Upper lobe of left lung (tissue), 4 donors: ENCODE measurements around the gene MICAL3.

Source experiments
- POLR2A ChIP-seq, 4 donors: fragments of 450-650 bp; IDR thresholded peaks; one replicate each; pipeline ENCODE4 v1.5.1; 2016 to 2017; ENCODE audit warnings: antibody characterized with exemption in 4 of 4, mild to moderate bottlenecking in 2 of 4
- TF ChIP-seq, protein P1 (sequence below), 6 experiments: fragments of 450-650 bp in 4 of 6; fragments of 200-600 bp in 2 of 6; sonication (generic) in 2 of 6; IDR thresholded peaks; one replicate each; pipeline ENCODE4 v1.5.1; 2016 to 2019; ENCODE audit warnings: antibody characterized with exemption in 6 of 6

DNA sequence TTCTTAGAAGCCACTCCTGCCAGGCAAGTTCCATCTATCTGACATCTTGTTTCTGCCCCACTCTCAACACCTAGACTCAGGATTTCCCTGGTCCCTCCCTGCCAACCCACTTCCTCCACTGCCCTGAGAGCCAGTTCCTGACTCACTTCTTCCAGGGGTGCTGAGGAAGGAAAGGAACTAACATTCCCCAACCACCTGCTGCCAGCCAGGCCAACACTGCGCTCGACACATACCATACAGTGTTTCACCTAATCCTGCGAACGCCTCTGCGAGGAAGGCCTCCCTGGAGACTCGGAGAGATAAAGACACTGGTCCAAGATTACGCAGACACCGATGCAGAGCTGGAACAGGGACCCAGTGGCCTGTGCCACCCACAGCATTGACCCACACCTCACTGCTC is 40.2 kb downstream of the MICAL3 start:
- no peak for TF ChIP-seq POLR2A (IDR thresholded peaks at IDR 0.05)
- TF ChIP-seq, protein P1, sequence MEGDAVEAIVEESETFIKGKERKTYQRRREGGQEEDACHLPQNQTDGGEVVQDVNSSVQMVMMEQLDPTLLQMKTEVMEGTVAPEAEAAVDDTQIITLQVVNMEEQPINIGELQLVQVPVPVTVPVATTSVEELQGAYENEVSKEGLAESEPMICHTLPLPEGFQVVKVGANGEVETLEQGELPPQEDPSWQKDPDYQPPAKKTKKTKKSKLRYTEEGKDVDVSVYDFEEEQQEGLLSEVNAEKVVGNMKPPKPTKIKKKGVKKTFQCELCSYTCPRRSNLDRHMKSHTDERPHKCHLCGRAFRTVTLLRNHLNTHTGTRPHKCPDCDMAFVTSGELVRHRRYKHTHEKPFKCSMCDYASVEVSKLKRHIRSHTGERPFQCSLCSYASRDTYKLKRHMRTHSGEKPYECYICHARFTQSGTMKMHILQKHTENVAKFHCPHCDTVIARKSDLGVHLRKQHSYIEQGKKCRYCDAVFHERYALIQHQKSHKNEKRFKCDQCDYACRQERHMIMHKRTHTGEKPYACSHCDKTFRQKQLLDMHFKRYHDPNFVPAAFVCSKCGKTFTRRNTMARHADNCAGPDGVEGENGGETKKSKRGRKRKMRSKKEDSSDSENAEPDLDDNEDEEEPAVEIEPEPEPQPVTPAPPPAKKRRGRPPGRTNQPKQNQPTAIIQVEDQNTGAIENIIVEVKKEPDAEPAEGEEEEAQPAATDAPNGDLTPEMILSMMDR (IDR thresholded peaks at IDR 0.05), result no peak
